Measurements from ENCODE around the gene MLLT3.

The MLLT3 gene

GRCh38 chr9:20363233-20363632 is 259.1 kb downstream of the MLLT3 start:
- DNase-seq (ENCODE audit: low spot score) = no peak
- H3K36me3 ChIP-seq (ENCODE audit: low read depth) = no peaks in the 10 kb centered on the region
- no peak overlapping the region for H3K27ac ChIP-seq (ENCODE audit: poor library complexity, severe bottlenecking)
- ATAC-seq (ENCODE audit: low read depth) = no peak
- TF ChIP-seq, protein P1, sequence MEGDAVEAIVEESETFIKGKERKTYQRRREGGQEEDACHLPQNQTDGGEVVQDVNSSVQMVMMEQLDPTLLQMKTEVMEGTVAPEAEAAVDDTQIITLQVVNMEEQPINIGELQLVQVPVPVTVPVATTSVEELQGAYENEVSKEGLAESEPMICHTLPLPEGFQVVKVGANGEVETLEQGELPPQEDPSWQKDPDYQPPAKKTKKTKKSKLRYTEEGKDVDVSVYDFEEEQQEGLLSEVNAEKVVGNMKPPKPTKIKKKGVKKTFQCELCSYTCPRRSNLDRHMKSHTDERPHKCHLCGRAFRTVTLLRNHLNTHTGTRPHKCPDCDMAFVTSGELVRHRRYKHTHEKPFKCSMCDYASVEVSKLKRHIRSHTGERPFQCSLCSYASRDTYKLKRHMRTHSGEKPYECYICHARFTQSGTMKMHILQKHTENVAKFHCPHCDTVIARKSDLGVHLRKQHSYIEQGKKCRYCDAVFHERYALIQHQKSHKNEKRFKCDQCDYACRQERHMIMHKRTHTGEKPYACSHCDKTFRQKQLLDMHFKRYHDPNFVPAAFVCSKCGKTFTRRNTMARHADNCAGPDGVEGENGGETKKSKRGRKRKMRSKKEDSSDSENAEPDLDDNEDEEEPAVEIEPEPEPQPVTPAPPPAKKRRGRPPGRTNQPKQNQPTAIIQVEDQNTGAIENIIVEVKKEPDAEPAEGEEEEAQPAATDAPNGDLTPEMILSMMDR (IDR thresholded peaks at IDR 0.05; ENCODE audit: poor library complexity, severe bottlenecking) = no peak
- H3K9me3 ChIP-seq (ENCODE audit: severe bottlenecking) = no peaks in the 10 kb centered on the region
- H3K4me3 ChIP-seq (ENCODE audit: severe bottlenecking) = no peak overlapping the region
- no peaks in the 10 kb centered on the region for H3K27me3 ChIP-seq (ENCODE audit: insufficient read depth, poor library complexity, severe bottlenecking)
- H3K4me1 ChIP-seq (ENCODE audit: insufficient read depth, poor library complexity, severe bottlenecking) = no peaks in the 10 kb centered on the region

DNA sequence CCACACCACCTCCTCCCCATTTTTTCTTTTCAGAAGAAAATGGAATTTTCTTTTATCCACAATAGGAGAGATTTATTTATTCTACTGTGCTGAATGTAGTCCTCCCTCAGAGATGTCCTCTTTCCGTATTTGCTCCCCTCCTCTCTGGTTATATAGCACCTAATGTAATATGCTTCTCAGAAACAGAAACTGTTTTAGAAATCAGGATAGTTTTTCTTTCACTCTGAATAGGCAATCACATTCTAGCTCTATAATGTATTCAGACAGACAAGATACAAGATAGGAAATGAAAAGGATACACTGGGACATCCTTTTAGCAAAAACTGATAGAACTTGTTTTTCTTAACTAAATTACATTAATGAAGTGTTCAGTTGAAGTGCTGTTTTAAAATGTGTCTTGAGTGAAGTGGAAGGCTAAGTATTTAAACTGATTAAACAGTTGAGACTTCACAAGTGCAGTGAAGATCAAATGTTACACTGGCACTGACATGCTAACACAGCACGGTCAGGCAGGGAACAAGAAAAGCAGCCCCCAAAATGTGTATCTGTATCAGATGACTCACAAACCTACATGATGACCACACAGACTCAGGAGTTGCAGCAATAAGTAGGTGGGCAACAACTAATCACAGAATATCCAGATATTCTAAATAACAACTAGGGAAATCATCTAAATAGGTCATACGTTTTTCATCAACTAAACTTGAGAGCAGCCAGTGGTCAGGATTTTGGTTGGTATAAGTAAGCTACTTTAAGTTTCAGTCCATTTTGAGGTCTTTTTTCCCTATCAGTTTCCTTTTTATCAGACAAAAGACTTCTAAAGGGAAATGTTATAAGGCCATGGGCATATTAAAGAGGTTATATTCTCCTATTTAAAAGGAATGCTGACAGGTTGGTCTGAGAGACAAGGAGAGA is 260.4 kb downstream of the MLLT3 start:
- H3K9me3 ChIP-seq (ENCODE audit: severe bottlenecking) = no peaks in the 10 kb centered on the region
- DNase-seq (ENCODE audit: low spot score) = no peak
- no peaks in the 10 kb centered on the region for H3K27me3 ChIP-seq (ENCODE audit: insufficient read depth, poor library complexity, severe bottlenecking)
- H3K4me1 ChIP-seq (ENCODE audit: insufficient read depth, poor library complexity, severe bottlenecking) = peaks cover 12% of the 10 kb centered on the region
- no peaks in the 10 kb centered on the region for H3K36me3 ChIP-seq (ENCODE audit: low read depth)
- TF ChIP-seq, protein P1 (IDR thresholded peaks at IDR 0.05; ENCODE audit: poor library complexity, severe bottlenecking) = no peak
- H3K4me3 ChIP-seq (ENCODE audit: severe bottlenecking) = no peak overlapping the region
- no peak for ATAC-seq (ENCODE audit: low read depth)
- no peak overlapping the region for H3K27ac ChIP-seq (ENCODE audit: poor library complexity, severe bottlenecking)

- no peaks in the 10 kb centered on the region for H3K36me3 ChIP-seq (ENCODE audit: low read depth)
- no peaks in the 10 kb centered on the region for H3K9me3 ChIP-seq (ENCODE audit: severe bottlenecking)
- no peak overlapping the region for H3K4me3 ChIP-seq (ENCODE audit: severe bottlenecking)
- TF ChIP-seq, protein P1 (IDR thresholded peaks at IDR 0.05; ENCODE audit: poor library complexity, severe bottlenecking) = no peak
- no peak for DNase-seq (ENCODE audit: low spot score)
- no peak for ATAC-seq (ENCODE audit: low read depth)
- peaks cover 17% of the 10 kb centered on the region for H3K4me1 ChIP-seq (ENCODE audit: insufficient read depth, poor library complexity, severe bottlenecking)
- no peaks in the 10 kb centered on the region for H3K27me3 ChIP-seq (ENCODE audit: insufficient read depth, poor library complexity, severe bottlenecking)
- no peak overlapping the region for H3K27ac ChIP-seq (ENCODE audit: poor library complexity, severe bottlenecking)
Observed at GRCh38 chr9:20361229-20361628, 261.1 kb downstream of the MLLT3 start.

DNA sequence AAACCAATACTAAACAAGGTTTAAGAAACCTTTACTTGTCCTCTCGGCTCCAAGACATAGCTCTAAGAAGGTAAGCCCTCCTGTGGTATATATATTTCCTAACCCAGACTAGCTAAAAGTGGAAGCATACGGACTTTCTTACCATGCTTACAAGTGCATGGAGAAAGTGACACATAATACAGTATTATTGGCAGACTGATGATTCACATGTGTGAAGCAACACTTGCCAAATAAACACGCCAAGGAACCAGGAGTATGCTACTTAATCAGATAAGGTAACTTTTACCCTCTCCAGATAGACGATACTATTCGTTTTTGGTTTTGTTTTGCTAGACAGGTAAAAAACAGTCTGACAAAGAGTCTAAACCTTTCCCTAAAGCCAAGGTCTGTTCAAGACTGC is 264.1 kb downstream of the MLLT3 start:
- Histone ChIP-seq H3K4me3 (ENCODE audit: severe bottlenecking) (no peak overlapping the region), H3K9me3 (ENCODE audit: severe bottlenecking) (no peaks in the 10 kb centered on the region), H3K27me3 (ENCODE audit: insufficient read depth, poor library complexity, severe bottlenecking) (no peaks in the 10 kb centered on the region), H3K36me3 (ENCODE audit: low read depth) (no peaks in the 10 kb centered on the region; the same call in 1 of the 2 replicates), H3K4me1 (ENCODE audit: insufficient read depth, poor library complexity, severe bottlenecking) (peaks cover 40% of the 10 kb centered on the region), H3K27ac (ENCODE audit: poor library complexity, severe bottlenecking) (no peak overlapping the region)
- ATAC-seq (ENCODE audit: low read depth) (peak; percentile 84), DNase-seq (ENCODE audit: low spot score) (no peak)
- TF ChIP-seq, protein P1 (IDR thresholded peaks at IDR 0.05; ENCODE audit: poor library complexity, severe bottlenecking) = no peak

GRCh38 chr9:20357037-20357432 is 265.3 kb downstream of the MLLT3 start:
- no peaks in the 10 kb centered on the region for H3K9me3 ChIP-seq (ENCODE audit: severe bottlenecking)
- DNase-seq (ENCODE audit: low spot score) = no peak
- H3K36me3 ChIP-seq (ENCODE audit: low read depth) = no peaks in the 10 kb centered on the region; the same call in 1 of the 2 replicates
- H3K4me3 ChIP-seq (ENCODE audit: severe bottlenecking) = no peak overlapping the region
- TF ChIP-seq, protein P1 (IDR thresholded peaks at IDR 0.05; ENCODE audit: poor library complexity, severe bottlenecking) = no peak
- H3K27me3 ChIP-seq (ENCODE audit: insufficient read depth, poor library complexity, severe bottlenecking) = no peaks in the 10 kb centered on the region
- H3K4me1 ChIP-seq (ENCODE audit: insufficient read depth, poor library complexity, severe bottlenecking) = peaks cover 40% of the 10 kb centered on the region
- no peak overlapping the region for H3K27ac ChIP-seq (ENCODE audit: poor library complexity, severe bottlenecking)
- ATAC-seq (ENCODE audit: low read depth) = no peak

Measured in RWPE2 (cell line).